Neural cell (in vitro differentiated cells): ENCODE measurements around the gene HSD17B14. TPM values are rescaled to one million over a fixed set of nuclear protein-coding genes. Genes with fewer than 3 reads are reported as not detected.

Source experiments
- H2AFZ ChIP-seq: fragments of 200-600, 300-800 bp; sonication (generic), shearing (Covaris generic); 2 replicates; pipeline ENCODE4 v1.6.0; 2014; ENCODE audit warnings: low read depth, mild to moderate bottlenecking, antibody characterized with exemption, low read length, moderate library complexity
- H3F3A ChIP-seq: fragments of 200-600 bp; shearing (Covaris generic); 2 replicates; pipeline ENCODE4 v1.6.1; 2016; ENCODE audit warnings: mild to moderate bottlenecking, moderate library complexity, mixed read lengths, antibody characterized with exemption, low read length; ENCODE audit not compliant: insufficient read depth, poor library complexity, severe bottlenecking
- H3K27ac ChIP-seq: fragments of 200-600, 300-800 bp; sonication (generic), shearing (Covaris generic); 2 replicates; pipeline ENCODE4 v1.5.1; 2014; ENCODE audit warnings: mild to moderate bottlenecking, low read length, moderate library complexity
- H3K27me3 ChIP-seq: fragments of 300-800, 200-600 bp; sonication (generic), shearing (Covaris generic); 2 replicates; pipeline ENCODE4 v1.6.0; 2014; ENCODE audit warnings: mild to moderate bottlenecking, low read depth, low read length, moderate library complexity; ENCODE audit not compliant: insufficient read depth
- H3K36me3 ChIP-seq: fragments of 300-800, 200-600 bp; sonication (generic), shearing (Covaris generic); 2 replicates; pipeline ENCODE4 v1.5.1; 2014; ENCODE audit warnings: mild to moderate bottlenecking, antibody characterized with exemption, low read length, moderate library complexity; ENCODE audit not compliant: insufficient read depth
- H3K4me2 ChIP-seq: fragments of 300-800, 200-600 bp; sonication (generic), shearing (Covaris generic); 2 replicates; pipeline ENCODE4 v1.6.0; 2014; ENCODE audit warnings: mild to moderate bottlenecking, low read length
- H3K4me3 ChIP-seq: fragments of 300-800, 200-600 bp; sonication (generic), shearing (Covaris generic); 2 replicates; pipeline ENCODE4 v1.5.1; 2014; ENCODE audit warnings: mild to moderate bottlenecking, low read length, moderate library complexity
- H3K79me2 ChIP-seq: fragments of 200-600 bp; shearing (Covaris generic); replicated peaks from 2 replicates; pipeline ENCODE4 v1.6.0; 2014; ENCODE audit warnings: mild to moderate bottlenecking, low read length, moderate library complexity; ENCODE audit not compliant: insufficient read depth
- H3K9ac ChIP-seq: fragments of 300-800, 200-600 bp; sonication (generic), shearing (Covaris generic); 2 replicates; pipeline ENCODE4 v1.6.1; 2016; ENCODE audit warnings: mild to moderate bottlenecking, low read length, mixed read lengths
- H3K9me2 ChIP-seq: fragments of 200-600 bp; shearing (Covaris generic); 2 replicates; pipeline ENCODE4 v1.6.1; 2016; ENCODE audit warnings: mild to moderate bottlenecking, low read length, mixed read lengths; ENCODE audit not compliant: insufficient read depth
- H3K9me3 ChIP-seq: fragments of 200-600, 300-800 bp; sonication (generic), shearing (Covaris generic); 2 replicates; pipeline ENCODE4 v1.6.1; 2016; ENCODE audit warnings: mild to moderate bottlenecking, mixed run types, low read length, moderate library complexity, mixed read lengths
- H4K20me1 ChIP-seq: fragments of 200-600 bp; shearing (Covaris generic); 2 replicates; pipeline ENCODE4 v1.6.1; 2016; ENCODE audit warnings: mild to moderate bottlenecking, mixed run types; ENCODE audit not compliant: insufficient read depth
- EP300 ChIP-seq: fragments of 450-650 bp; conservative IDR thresholded peaks from 2 replicates; pipeline ENCODE4 v1.6.1; 2014; ENCODE audit warnings: antibody characterized with exemption, mild to moderate bottlenecking, moderate library complexity; ENCODE audit not compliant: poor library complexity, severe bottlenecking
- EZH2 ChIP-seq: fragments of 200-600, 300-800 bp; shearing (Covaris generic), sonication (generic); IDR thresholded peaks from 2 replicates; pipeline ENCODE4 v1.6.1; 2014; ENCODE audit warnings: antibody characterized with exemption, low read length, borderline replicate concordance, mild to moderate bottlenecking; ENCODE audit not compliant: insufficient read depth, poor library complexity, severe bottlenecking
- MXI1 ChIP-seq: fragments of 450-650 bp; conservative IDR thresholded peaks from 2 replicates; pipeline ENCODE4 v1.6.1; 2014; ENCODE audit warnings: antibody characterized with exemption, mild to moderate bottlenecking; ENCODE audit not compliant: poor library complexity, severe bottlenecking
- POLR2AphosphoS5 ChIP-seq: IDR thresholded peaks from 2 replicates; pipeline ENCODE4 v1.6.1; 2012
- RAD21 ChIP-seq: fragments of 450-650 bp; conservative IDR thresholded peaks from 2 replicates; pipeline ENCODE4 v1.6.1; 2014; ENCODE audit warnings: antibody characterized with exemption, mild to moderate bottlenecking, moderate library complexity
- REST ChIP-seq: IDR thresholded peaks from 2 replicates; pipeline ENCODE4 v1.6.1; 2012; ENCODE audit warnings: borderline replicate concordance
- SMC3 ChIP-seq: fragments of 450-650 bp; conservative IDR thresholded peaks from 2 replicates; pipeline ENCODE4 v1.6.1; 2014; ENCODE audit warnings: antibody characterized with exemption, mild to moderate bottlenecking, moderate library complexity; ENCODE audit not compliant: poor library complexity
- TAF1 ChIP-seq: IDR thresholded peaks from 2 replicates; pipeline ENCODE4 v1.6.1; 2012; ENCODE audit warnings: low read depth
- polyA plus RNA-seq: library from polyadenylated mRNA; depleted of rRNA; stranded (reverse); fragments of >200 nt; gene quantifications from 2 replicates; pipeline ENCODE4 v1.2.3, GENCODE V29; 2014
- TF ChIP-seq, protein P1 (sequence below): fragments of 450-650 bp; IDR thresholded peaks from 2 replicates; pipeline ENCODE4 v1.5.1; 2014; ENCODE audit warnings: antibody characterized with exemption, mild to moderate bottlenecking, moderate library complexity; ENCODE audit not compliant: poor library complexity, severe bottlenecking

Gene HSD17B14
- polyA plus RNA-seq, 1 donor from 2014 or later: 0.40 TPM

GRCh38 chr19:48819366-48819816 lies 16.9 kb downstream of the HSD17B14 start:
- H3K4me3 ChIP-seq: no peak overlapping the region
- H4K20me1 ChIP-seq: no peaks in the 10 kb centered on the region
- H3K79me2 ChIP-seq: no peaks in the 10 kb centered on the region
- H3K9ac ChIP-seq: no peak overlapping the region
- H3K4me2 ChIP-seq: no peak overlapping the region
- H3K9me3 ChIP-seq: no peaks in the 10 kb centered on the region
- H3F3A ChIP-seq: no peaks in the 10 kb centered on the region
- no peaks in the 10 kb centered on the region for H3K27me3 ChIP-seq
- TF ChIP-seq SMC3 (no peak), EP300 (no peak), TAF1 (no peak), MXI1 (no peak), POLR2AphosphoS5 (no peak), REST (no peak), EZH2 (no peak), RAD21 (no peak)
- TF ChIP-seq, protein P1, sequence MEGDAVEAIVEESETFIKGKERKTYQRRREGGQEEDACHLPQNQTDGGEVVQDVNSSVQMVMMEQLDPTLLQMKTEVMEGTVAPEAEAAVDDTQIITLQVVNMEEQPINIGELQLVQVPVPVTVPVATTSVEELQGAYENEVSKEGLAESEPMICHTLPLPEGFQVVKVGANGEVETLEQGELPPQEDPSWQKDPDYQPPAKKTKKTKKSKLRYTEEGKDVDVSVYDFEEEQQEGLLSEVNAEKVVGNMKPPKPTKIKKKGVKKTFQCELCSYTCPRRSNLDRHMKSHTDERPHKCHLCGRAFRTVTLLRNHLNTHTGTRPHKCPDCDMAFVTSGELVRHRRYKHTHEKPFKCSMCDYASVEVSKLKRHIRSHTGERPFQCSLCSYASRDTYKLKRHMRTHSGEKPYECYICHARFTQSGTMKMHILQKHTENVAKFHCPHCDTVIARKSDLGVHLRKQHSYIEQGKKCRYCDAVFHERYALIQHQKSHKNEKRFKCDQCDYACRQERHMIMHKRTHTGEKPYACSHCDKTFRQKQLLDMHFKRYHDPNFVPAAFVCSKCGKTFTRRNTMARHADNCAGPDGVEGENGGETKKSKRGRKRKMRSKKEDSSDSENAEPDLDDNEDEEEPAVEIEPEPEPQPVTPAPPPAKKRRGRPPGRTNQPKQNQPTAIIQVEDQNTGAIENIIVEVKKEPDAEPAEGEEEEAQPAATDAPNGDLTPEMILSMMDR: no peak
- no peak overlapping the region for H3K27ac ChIP-seq
- H2AFZ ChIP-seq: no peak overlapping the region
- H3K36me3 ChIP-seq: no peaks in the 10 kb centered on the region
- H3K9me2 ChIP-seq: no peaks in the 10 kb centered on the region

DNA sequence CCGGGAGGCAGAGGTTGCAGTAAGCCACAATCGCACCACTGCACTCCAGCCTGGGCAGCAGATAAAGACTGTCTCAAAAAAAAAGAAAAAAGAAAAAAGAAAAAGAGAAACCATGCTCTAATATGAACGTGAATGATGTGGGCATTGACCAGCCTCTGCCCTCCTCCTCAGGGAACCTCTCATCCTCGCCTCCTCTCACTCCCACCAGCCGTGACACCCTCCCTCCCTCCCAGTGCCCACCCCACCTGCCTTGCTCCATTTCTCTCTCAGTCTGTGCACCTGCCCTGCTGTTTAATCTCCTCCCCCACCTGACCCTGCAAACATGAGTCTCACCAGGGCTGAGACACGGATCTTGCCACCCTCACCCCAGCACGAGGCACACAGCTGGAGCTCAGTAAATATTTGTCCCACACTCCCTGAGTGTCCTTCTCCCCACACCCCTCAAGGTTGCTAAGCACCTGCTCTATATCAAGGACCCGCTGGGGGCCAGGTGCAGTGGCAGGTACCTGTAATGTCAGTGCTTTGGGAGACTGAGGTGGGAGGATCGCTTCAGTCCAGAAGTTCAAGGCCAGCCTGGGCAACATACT lies 18.0 kb downstream of the HSD17B14 start:
- TF ChIP-seq SMC3: no peak
- TF ChIP-seq MXI1: no peak
- TF ChIP-seq, protein P1: no peak
- no peak for TF ChIP-seq EZH2
- no peak for TF ChIP-seq EP300
- Histone ChIP-seq H2AFZ (no peak overlapping the region), H3K27me3 (no peaks in the 10 kb centered on the region), H3K27ac (no peak overlapping the region), H3K9me3 (no peaks in the 10 kb centered on the region), H3K9me2 (no peaks in the 10 kb centered on the region), H3F3A (no peaks in the 10 kb centered on the region), H3K4me3 (no peak overlapping the region), H3K9ac (no peak overlapping the region), H3K36me3 (no peaks in the 10 kb centered on the region), H3K4me2 (no peak overlapping the region), H4K20me1 (no peaks in the 10 kb centered on the region), H3K79me2 (no peaks in the 10 kb centered on the region)
